Nephron (organoid): ENCODE results near the gene APOBEC2.

Source experiments
- H3K27ac Mint-ChIP-seq, 3 experiments: 2 replicates each; pipeline ENCODE4 v1.8.0; 2020; ENCODE audit warnings: mixed read lengths in 3 of 3, mild to moderate bottlenecking in 2 of 3, moderate library complexity in 1 of 3
- H3K27me3 Mint-ChIP-seq: 2 replicates; pipeline ENCODE4 v1.8.0; 2021; ENCODE audit warnings: low read depth, mild to moderate bottlenecking, moderate library complexity, mixed read lengths
- H3K36me3 Mint-ChIP-seq: 2 replicates; pipeline ENCODE4 v1.8.0; 2020; ENCODE audit warnings: low read depth, mixed read lengths
- H3K4me1 Mint-ChIP-seq: 2 replicates; pipeline ENCODE4 v1.8.0; 2020; ENCODE audit warnings: mixed read lengths
- H3K4me3 Mint-ChIP-seq, 3 experiments: 2 replicates each; pipeline ENCODE4 v1.8.0; 2020; ENCODE audit warnings: mild to moderate bottlenecking in 3 of 3, mixed read lengths in 3 of 3, moderate library complexity in 2 of 3
- H3K9me3 Mint-ChIP-seq: 2 replicates; pipeline ENCODE4 v1.8.0; 2020; ENCODE audit warnings: mixed read lengths
- TF ChIP-seq, protein P1 (sequence below), 3 experiments: fragments of 200-600 bp; sonication (generic); IDR thresholded peaks; one replicate each; pipeline ENCODE4 v1.5.0; 2021; ENCODE audit warnings: antibody characterized with exemption in 3 of 3; ENCODE audit not compliant: unreplicated experiment in 3 of 3

The APOBEC2 gene

GRCh38 chr6:41039060-41039998, 13.7 kb upstream of the APOBEC2 start, which contains the start of gene UNC5CL:
UNC5CL (minus strand) TSS chr6:41039221; CDS start chr6:41035074, 4,147 bp downstream.
- peak within 1 kb of the TSS; percentile 42 to 72 (median 72) for H3K4me3 Mint-ChIP-seq
- TF ChIP-seq, protein P1, sequence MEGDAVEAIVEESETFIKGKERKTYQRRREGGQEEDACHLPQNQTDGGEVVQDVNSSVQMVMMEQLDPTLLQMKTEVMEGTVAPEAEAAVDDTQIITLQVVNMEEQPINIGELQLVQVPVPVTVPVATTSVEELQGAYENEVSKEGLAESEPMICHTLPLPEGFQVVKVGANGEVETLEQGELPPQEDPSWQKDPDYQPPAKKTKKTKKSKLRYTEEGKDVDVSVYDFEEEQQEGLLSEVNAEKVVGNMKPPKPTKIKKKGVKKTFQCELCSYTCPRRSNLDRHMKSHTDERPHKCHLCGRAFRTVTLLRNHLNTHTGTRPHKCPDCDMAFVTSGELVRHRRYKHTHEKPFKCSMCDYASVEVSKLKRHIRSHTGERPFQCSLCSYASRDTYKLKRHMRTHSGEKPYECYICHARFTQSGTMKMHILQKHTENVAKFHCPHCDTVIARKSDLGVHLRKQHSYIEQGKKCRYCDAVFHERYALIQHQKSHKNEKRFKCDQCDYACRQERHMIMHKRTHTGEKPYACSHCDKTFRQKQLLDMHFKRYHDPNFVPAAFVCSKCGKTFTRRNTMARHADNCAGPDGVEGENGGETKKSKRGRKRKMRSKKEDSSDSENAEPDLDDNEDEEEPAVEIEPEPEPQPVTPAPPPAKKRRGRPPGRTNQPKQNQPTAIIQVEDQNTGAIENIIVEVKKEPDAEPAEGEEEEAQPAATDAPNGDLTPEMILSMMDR (IDR thresholded peaks at IDR 0.05; ENCODE audit: unreplicated experiment in 3 of 3) = peak; percentile 46 to 60 (median 59)
- H3K27ac Mint-ChIP-seq = peak within 1 kb of the TSS; percentile 95 to 99 (median 95)
- peaks cover 16% of the 10 kb centered on the region for H3K4me1 Mint-ChIP-seq
- peaks cover 13% of the 10 kb centered on the region for H3K27me3 Mint-ChIP-seq
- no peaks in the 10 kb centered on the region for H3K9me3 Mint-ChIP-seq
- no peaks in the 10 kb centered on the region for H3K36me3 Mint-ChIP-seq

DNA sequence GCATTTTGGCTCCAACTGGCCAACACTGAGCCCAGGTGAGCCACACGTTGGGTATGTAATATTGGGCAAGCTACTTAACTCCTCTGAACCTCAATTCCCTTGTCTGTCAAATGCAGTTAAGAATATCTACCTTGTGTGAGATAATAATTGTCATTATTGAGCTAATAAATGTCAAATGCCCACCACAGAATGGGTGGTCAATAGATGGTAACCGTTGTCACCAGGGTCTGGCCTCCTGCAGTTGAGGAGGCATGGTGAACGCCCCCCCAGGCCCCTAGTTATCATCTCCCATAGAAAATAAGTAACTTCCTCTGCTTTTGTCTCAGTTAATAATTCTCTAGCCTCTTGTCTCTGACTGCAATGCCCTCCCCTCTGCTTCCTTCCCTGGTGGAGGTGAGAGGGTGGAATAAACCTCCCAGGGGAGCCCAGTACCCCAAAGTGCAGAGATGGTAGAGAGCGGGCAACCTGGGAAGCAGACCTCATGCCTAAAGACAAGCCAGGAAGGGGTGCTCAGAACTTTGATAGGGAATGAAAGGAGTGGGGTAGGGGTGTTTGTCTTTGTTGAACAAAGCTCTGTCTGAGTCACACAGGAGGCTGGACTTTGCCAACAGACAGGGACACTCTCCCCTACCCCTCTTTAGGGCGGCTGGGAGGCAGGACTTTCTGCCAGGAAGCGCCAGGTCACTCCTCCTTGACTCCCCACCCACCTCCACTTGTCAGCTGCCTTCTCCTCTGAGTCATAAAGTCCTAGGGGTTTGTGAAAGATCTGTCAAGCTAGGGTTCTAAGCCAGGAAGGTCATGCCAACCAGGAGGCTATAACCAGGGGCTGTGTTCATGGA, 12.7 kb upstream of the APOBEC2 start:
- TF ChIP-seq, protein P1 (IDR thresholded peaks at IDR 0.05; ENCODE audit: unreplicated experiment in 3 of 3) = no peak
- H3K4me3 Mint-ChIP-seq = peak overlapping the region in 2 of 3 experiments; percentile 15 to 24

GRCh38 chr6:41040940-41041536, 12.0 kb upstream of the APOBEC2 start:
- Mint-ChIP-seq H3K4me3 (no peak overlapping the region), H3K27ac (peak overlapping the region; percentile 95 to 99 (median 95)), H3K4me1 (peaks cover 24% of the 10 kb centered on the region), H3K27me3 (peaks cover 13% of the 10 kb centered on the region), H3K9me3 (no peaks in the 10 kb centered on the region), H3K36me3 (no peaks in the 10 kb centered on the region)
- TF ChIP-seq, protein P1 (IDR thresholded peaks at IDR 0.05; ENCODE audit: unreplicated experiment in 3 of 3) = no peak

More for the DNA sequence above, 12.7 kb upstream of the APOBEC2 start:
- Mint-ChIP-seq H3K9me3 (no peaks in the 10 kb centered on the region), H3K27me3 (peaks cover 13% of the 10 kb centered on the region), H3K27ac (peak overlapping the region; percentile 95 to 99 (median 95)), H3K36me3 (no peaks in the 10 kb centered on the region), H3K4me1 (peaks cover 19% of the 10 kb centered on the region)

DNA sequence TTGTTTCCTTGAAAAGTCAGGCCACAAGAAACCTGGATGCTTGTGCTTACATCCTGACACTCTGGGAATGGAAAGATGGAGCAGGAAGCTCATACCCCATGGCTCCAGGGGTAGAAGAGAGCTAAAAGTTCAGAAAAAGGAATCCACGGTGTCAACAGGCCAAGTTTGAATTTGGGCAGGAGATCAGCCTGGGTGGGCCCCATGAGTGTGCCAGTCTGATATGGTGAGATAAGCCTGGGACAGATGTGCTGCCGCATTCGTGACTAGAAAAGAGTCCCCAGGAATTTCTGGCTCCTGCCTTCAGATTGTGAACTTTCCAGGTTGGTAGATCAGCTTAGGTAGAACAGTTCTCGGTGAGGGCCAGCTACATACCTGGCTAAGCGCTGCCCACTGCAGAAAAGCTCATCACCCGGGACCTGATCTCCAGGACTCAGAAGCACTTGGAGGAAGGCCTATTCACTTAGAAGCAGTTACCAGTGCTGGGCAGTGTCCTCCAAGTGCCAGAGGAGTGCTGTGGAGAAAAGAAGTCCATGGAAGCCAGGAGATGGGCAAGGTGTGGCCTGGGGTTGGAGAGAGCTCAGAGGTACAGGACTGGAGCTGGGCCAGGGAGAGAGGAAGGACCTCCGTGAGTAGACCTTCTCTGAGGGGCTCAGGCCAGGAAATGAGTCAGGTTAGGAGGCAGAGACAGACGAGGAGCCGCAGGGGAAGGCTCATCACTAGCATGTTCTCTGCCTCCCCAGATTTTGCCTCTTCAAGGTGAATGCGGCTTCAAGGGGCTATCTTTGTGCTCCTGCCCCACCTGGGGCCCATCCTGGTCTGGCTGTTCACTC, 10.6 kb upstream of the APOBEC2 start, which contains the start of gene TSPO2:
Gene TSPO2, plus strand, starts transcription at position 242 of the 830 bp plus-strand sequence. Its CDS starts 519 bp downstream, at position 761.
- H3K4me3 Mint-ChIP-seq = no peak within 1 kb of the TSS
- no peaks in the 10 kb centered on the region for H3K36me3 Mint-ChIP-seq
- H3K27me3 Mint-ChIP-seq = peaks cover 14% of the 10 kb centered on the region
- TF ChIP-seq, protein P1 (IDR thresholded peaks at IDR 0.05; ENCODE audit: unreplicated experiment in 3 of 3) = no peak
- no peaks in the 10 kb centered on the region for H3K9me3 Mint-ChIP-seq
- H3K4me1 Mint-ChIP-seq = peaks cover 25% of the 10 kb centered on the region
- peak within 1 kb of the TSS in 2 of 3 experiments; percentile 7 to 18 for H3K27ac Mint-ChIP-seq

DNA sequence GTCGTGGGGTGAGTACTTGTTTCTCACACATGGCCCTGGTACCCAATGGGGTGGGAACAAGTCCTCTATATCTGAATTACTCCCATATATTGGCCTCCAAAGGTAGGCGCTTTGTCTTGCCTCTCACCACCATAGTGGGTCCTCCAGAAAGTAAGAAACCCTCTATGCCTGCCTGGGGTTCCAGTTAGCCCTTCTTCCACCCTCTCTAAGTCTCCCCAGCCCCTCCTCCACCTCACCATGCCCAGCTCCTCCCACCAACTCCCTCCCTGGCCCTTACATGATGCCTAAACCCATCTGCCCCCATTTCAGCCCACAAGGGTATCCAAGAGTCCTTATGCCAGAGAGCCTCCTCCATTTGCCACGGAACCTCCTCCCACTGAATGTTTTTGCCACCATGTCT, 9.9 kb upstream of the APOBEC2 start:
- H3K27me3 Mint-ChIP-seq = peaks cover 16% of the 10 kb centered on the region
- H3K4me1 Mint-ChIP-seq = peaks cover 31% of the 10 kb centered on the region
- no peaks in the 10 kb centered on the region for H3K9me3 Mint-ChIP-seq
- H3K36me3 Mint-ChIP-seq = no peaks in the 10 kb centered on the region
- H3K27ac Mint-ChIP-seq = no peak overlapping the region
- TF ChIP-seq, protein P1 (IDR thresholded peaks at IDR 0.05; ENCODE audit: unreplicated experiment in 3 of 3) = no peak
- no peak overlapping the region for H3K4me3 Mint-ChIP-seq
